ENCODE measurements around the gene STX8.

STX8 gene

DNA sequence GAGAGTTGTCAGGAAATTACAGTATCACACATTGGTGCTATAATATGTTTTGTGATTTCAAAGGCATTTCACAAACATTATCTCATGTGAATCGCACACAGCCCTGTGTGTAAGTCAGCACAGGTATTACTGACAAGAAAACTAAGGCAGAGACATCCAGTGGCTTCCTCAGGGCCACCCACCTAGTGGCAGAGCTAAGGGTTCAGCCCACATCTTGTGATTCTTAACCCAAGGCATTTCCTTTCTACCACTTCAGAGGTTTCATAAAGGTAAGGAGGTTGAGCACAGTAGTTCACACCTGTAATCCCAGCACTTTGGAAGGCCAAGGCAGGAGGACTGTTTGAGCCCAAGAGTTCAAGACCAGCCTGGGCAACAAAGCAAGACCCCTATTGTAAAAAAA is 58.2 kb downstream of the STX8 start:
- Histone ChIP-seq H3K27me3 (ENCODE audit: control insufficient read depth in 2 of 2, insufficient read depth in 2 of 2, low read length in 2 of 2) (no peaks in the 10 kb centered on the region), H3K9me3 (ENCODE audit: control insufficient read depth in 2 of 2, low read length in 2 of 2) (no peaks in the 10 kb centered on the region), H3K27ac (ENCODE audit: low read depth in 2 of 2, low read length in 2 of 2) (no peak overlapping the region), H3K9ac (ENCODE audit: low read depth in 1 of 2, low read length in 2 of 2) (no peak overlapping the region), H3K4me1 (ENCODE audit: control insufficient read depth in 2 of 2, insufficient read depth in 2 of 2, low read length in 2 of 2) (no peaks in the 10 kb centered on the region), H3K4me3 (ENCODE audit: low read length in 2 of 2) (no peak overlapping the region), H3K36me3 (ENCODE audit: control insufficient read depth in 2 of 2, insufficient read depth in 2 of 2, low read length in 2 of 2) (no peaks in the 10 kb centered on the region)

DNA sequence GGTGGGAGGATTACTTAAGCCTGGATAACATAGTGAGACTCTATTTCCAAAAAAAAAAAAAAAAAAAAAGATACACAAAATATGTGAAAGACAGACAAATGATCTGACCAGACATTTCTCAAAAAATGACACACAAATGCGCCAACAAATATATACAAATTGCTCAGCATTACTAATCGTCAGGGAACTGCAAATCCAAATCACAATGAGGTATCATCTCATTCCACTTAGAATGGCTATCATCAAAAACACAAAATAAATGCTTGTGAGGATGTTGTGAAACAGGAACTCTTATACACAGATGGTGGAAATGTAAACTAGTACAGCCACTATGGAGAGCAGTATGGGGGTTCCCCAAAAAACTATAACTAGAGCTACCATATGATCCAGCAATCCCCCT is 62.4 kb downstream of the STX8 start:
- Histone ChIP-seq H3K27ac (ENCODE audit: low read depth in 2 of 2, low read length in 2 of 2) (no peak overlapping the region), H3K27me3 (ENCODE audit: control insufficient read depth in 2 of 2, insufficient read depth in 2 of 2, low read length in 2 of 2) (no peaks in the 10 kb centered on the region), H3K36me3 (ENCODE audit: control insufficient read depth in 2 of 2, insufficient read depth in 2 of 2, low read length in 2 of 2) (no peaks in the 10 kb centered on the region), H3K4me1 (ENCODE audit: control insufficient read depth in 2 of 2, insufficient read depth in 2 of 2, low read length in 2 of 2) (no peaks in the 10 kb centered on the region), H3K4me3 (ENCODE audit: low read length in 2 of 2) (no peak overlapping the region), H3K9me3 (ENCODE audit: control insufficient read depth in 2 of 2, low read length in 2 of 2) (peaks cover 4 to 6% of the 10 kb centered on the region in 2 donors), H3K9ac (ENCODE audit: low read depth in 1 of 2, low read length in 2 of 2) (no peak overlapping the region)

GRCh38 chr17:9512323-9513168 is 63.1 kb downstream of the STX8 start:
- no peak overlapping the region for H3K27ac ChIP-seq (ENCODE audit: low read depth in 2 of 2, low read length in 2 of 2)
- no peak overlapping the region for H3K4me3 ChIP-seq (ENCODE audit: low read length in 2 of 2)

GRCh38 chr17:9509236-9509816 is 66.3 kb downstream of the STX8 start:
- Histone ChIP-seq H3K27me3 (ENCODE audit: control insufficient read depth in 2 of 2, insufficient read depth in 2 of 2, low read length in 2 of 2) (no peaks in the 10 kb centered on the region), H3K9ac (ENCODE audit: low read depth in 1 of 2, low read length in 2 of 2) (no peak overlapping the region), H3K4me1 (ENCODE audit: control insufficient read depth in 2 of 2, insufficient read depth in 2 of 2, low read length in 2 of 2) (no peaks in the 10 kb centered on the region), H3K4me3 (ENCODE audit: low read length in 2 of 2) (no peak overlapping the region), H3K9me3 (ENCODE audit: control insufficient read depth in 2 of 2, low read length in 2 of 2) (peaks cover 4 to 6% of the 10 kb centered on the region in 2 donors), H3K36me3 (ENCODE audit: control insufficient read depth in 2 of 2, insufficient read depth in 2 of 2, low read length in 2 of 2) (no peaks in the 10 kb centered on the region), H3K27ac (ENCODE audit: low read depth in 2 of 2, low read length in 2 of 2) (no peak overlapping the region)

More at GRCh38 chr17:9512323-9513168, 63.1 kb downstream of the STX8 start:
- Histone ChIP-seq H3K9ac (ENCODE audit: low read depth in 1 of 2, low read length in 2 of 2) (no peak overlapping the region), H3K27me3 (ENCODE audit: control insufficient read depth in 2 of 2, insufficient read depth in 2 of 2, low read length in 2 of 2) (no peaks in the 10 kb centered on the region), H3K9me3 (ENCODE audit: control insufficient read depth in 2 of 2, low read length in 2 of 2) (peaks cover 4 to 6% of the 10 kb centered on the region in 2 donors), H3K4me1 (ENCODE audit: control insufficient read depth in 2 of 2, insufficient read depth in 2 of 2, low read length in 2 of 2) (no peaks in the 10 kb centered on the region), H3K36me3 (ENCODE audit: control insufficient read depth in 2 of 2, insufficient read depth in 2 of 2, low read length in 2 of 2) (no peaks in the 10 kb centered on the region)

DNA sequence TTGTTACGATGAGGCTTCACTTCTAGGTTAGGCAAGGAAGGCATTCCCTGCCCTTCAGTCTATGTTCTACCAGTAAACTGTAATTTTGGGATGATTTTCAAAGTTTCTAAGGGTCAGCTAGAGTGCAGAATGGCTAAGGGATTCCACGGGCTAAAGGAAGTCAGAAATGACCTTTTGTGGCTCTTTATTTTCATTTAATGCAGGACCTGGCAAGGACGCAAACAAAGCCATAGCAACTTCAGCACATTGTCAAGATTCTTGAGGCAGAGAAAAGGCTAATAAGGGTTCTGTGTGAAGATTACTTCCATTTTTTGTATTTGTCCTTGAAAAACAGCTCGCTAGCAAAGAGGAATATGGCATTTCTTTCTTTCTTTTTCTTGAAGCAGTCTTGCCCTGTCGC is 76.6 kb downstream of the STX8 start:
- no peak overlapping the region for H3K4me3 ChIP-seq (ENCODE audit: low read length in 2 of 2)
- no peak overlapping the region for H3K27ac ChIP-seq (ENCODE audit: low read depth in 2 of 2, low read length in 2 of 2)
- H3K9me3 ChIP-seq (ENCODE audit: control insufficient read depth in 2 of 2, low read length in 2 of 2): no peaks in the 10 kb centered on the region
- no peaks in the 10 kb centered on the region for H3K4me1 ChIP-seq (ENCODE audit: control insufficient read depth in 2 of 2, insufficient read depth in 2 of 2, low read length in 2 of 2)
- H3K36me3 ChIP-seq (ENCODE audit: control insufficient read depth in 2 of 2, insufficient read depth in 2 of 2, low read length in 2 of 2): peaks cover 5 to 14% of the 10 kb centered on the region in 2 donors
- no peak overlapping the region for H3K9ac ChIP-seq (ENCODE audit: low read depth in 1 of 2, low read length in 2 of 2)
- no peaks in the 10 kb centered on the region for H3K27me3 ChIP-seq (ENCODE audit: control insufficient read depth in 2 of 2, insufficient read depth in 2 of 2, low read length in 2 of 2)

- peaks cover 5 to 14% of the 10 kb centered on the region in 2 donors for H3K36me3 ChIP-seq (ENCODE audit: control insufficient read depth in 2 of 2, insufficient read depth in 2 of 2, low read length in 2 of 2)
- no peaks in the 10 kb centered on the region for H3K27me3 ChIP-seq (ENCODE audit: control insufficient read depth in 2 of 2, insufficient read depth in 2 of 2, low read length in 2 of 2)
Measured at GRCh38 chr17:9498490-9498889, 77.1 kb downstream of the STX8 start.

DNA sequence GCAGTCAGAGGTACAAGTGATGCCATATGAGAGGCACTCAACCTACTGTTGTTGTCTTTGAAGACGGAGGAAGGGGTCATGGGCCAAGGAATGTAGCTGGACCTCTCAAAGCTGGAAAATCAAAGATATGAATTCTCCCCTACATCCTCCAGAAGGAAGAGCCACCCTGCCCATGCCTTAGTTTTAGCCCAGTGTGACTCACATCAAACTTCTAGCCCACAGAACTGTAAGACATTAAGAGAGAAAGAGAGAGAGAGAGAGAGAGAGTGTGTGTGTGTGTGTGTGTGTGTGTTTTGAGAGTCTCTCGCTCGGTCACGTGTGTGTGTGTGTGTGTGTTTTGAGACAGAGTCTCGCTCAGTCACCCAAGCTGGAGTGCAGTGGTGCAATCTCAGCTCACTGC is 87.1 kb downstream of the STX8 start:
- Histone ChIP-seq H3K9me3 (ENCODE audit: control insufficient read depth in 2 of 2, low read length in 2 of 2) (no peaks in the 10 kb centered on the region), H3K4me1 (ENCODE audit: control insufficient read depth in 2 of 2, insufficient read depth in 2 of 2, low read length in 2 of 2) (no peaks in the 10 kb centered on the region), H3K27me3 (ENCODE audit: control insufficient read depth in 2 of 2, insufficient read depth in 2 of 2, low read length in 2 of 2) (no peaks in the 10 kb centered on the region), H3K4me3 (ENCODE audit: low read length in 2 of 2) (no peak overlapping the region), H3K36me3 (ENCODE audit: control insufficient read depth in 2 of 2, insufficient read depth in 2 of 2, low read length in 2 of 2) (peaks cover 2 to 12% of the 10 kb centered on the region in 2 donors), H3K27ac (ENCODE audit: low read depth in 2 of 2, low read length in 2 of 2) (no peak overlapping the region), H3K9ac (ENCODE audit: low read depth in 1 of 2, low read length in 2 of 2) (no peak overlapping the region)

More at GRCh38 chr17:9498490-9498889, 77.1 kb downstream of the STX8 start:
- H3K27ac ChIP-seq (ENCODE audit: low read depth in 2 of 2, low read length in 2 of 2): no peak overlapping the region
- no peak overlapping the region for H3K4me3 ChIP-seq (ENCODE audit: low read length in 2 of 2)
- H3K4me1 ChIP-seq (ENCODE audit: control insufficient read depth in 2 of 2, insufficient read depth in 2 of 2, low read length in 2 of 2): no peaks in the 10 kb centered on the region
- no peaks in the 10 kb centered on the region for H3K9me3 ChIP-seq (ENCODE audit: control insufficient read depth in 2 of 2, low read length in 2 of 2)
- no peak overlapping the region for H3K9ac ChIP-seq (ENCODE audit: low read depth in 1 of 2, low read length in 2 of 2)

DNA sequence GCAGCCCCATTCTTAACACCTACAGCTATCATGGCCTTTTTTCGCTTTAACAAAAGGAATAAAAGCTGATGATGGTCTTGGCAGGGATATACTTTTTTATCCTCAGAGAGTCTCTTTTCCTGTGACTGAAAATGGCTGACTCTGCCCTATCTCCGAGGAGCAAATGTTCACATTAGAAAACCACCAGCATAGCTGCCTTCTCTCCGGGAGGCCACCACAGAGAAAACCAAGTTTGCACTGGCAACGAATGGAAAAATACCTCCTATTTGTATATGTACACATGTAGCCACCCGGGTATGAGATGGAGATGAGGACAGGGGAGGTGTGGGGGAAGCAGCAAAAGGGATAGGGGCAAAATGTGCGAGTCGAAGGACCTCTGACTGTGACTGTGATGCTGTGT is 88.2 kb downstream of the STX8 start:
- no peak overlapping the region for H3K27ac ChIP-seq (ENCODE audit: low read depth in 2 of 2, low read length in 2 of 2)

GRCh38 chr17:9484789-9485188 is 90.8 kb downstream of the STX8 start:
- Histone ChIP-seq H3K4me3 (ENCODE audit: low read length in 2 of 2) (no peak overlapping the region), H3K9ac (ENCODE audit: low read depth in 1 of 2, low read length in 2 of 2) (no peak overlapping the region), H3K36me3 (ENCODE audit: control insufficient read depth in 2 of 2, insufficient read depth in 2 of 2, low read length in 2 of 2) (peaks cover 2% of the 10 kb centered on the region in 2 donors), H3K9me3 (ENCODE audit: control insufficient read depth in 2 of 2, low read length in 2 of 2) (no peaks in the 10 kb centered on the region), H3K27me3 (ENCODE audit: control insufficient read depth in 2 of 2, insufficient read depth in 2 of 2, low read length in 2 of 2) (no peaks in the 10 kb centered on the region), H3K4me1 (ENCODE audit: control insufficient read depth in 2 of 2, insufficient read depth in 2 of 2, low read length in 2 of 2) (no peaks in the 10 kb centered on the region), H3K27ac (ENCODE audit: low read depth in 2 of 2, low read length in 2 of 2) (no peak overlapping the region)

More for the DNA sequence above, 88.2 kb downstream of the STX8 start:
- Histone ChIP-seq H3K9ac (ENCODE audit: low read depth in 1 of 2, low read length in 2 of 2) (no peak overlapping the region), H3K36me3 (ENCODE audit: control insufficient read depth in 2 of 2, insufficient read depth in 2 of 2, low read length in 2 of 2) (peaks cover 2 to 10% of the 10 kb centered on the region in 2 donors), H3K4me3 (ENCODE audit: low read length in 2 of 2) (no peak overlapping the region), H3K27me3 (ENCODE audit: control insufficient read depth in 2 of 2, insufficient read depth in 2 of 2, low read length in 2 of 2) (no peaks in the 10 kb centered on the region), H3K9me3 (ENCODE audit: control insufficient read depth in 2 of 2, low read length in 2 of 2) (no peaks in the 10 kb centered on the region), H3K4me1 (ENCODE audit: control insufficient read depth in 2 of 2, insufficient read depth in 2 of 2, low read length in 2 of 2) (no peaks in the 10 kb centered on the region)

DNA sequence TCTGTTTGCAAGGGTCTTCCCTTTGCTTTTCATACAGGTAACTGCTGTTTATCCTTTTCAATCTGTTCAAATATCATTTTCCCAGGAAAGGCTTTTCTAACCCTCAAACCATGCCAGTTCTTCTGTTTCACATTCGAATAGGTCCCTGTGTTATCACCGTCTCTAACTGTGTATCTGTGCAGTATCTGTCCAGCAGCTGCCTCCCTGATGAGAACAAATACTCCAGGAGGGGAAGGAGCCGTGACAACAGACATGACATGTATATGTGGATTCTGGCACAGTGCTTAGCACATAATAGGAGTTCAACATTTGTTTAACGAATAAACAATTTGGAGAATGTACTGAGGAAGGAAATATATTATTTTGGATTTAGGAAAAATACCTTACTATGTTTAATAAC is 95.7 kb downstream of the STX8 start:
- no peaks in the 10 kb centered on the region for H3K4me1 ChIP-seq (ENCODE audit: control insufficient read depth in 2 of 2, insufficient read depth in 2 of 2, low read length in 2 of 2)
- H3K27me3 ChIP-seq (ENCODE audit: control insufficient read depth in 2 of 2, insufficient read depth in 2 of 2, low read length in 2 of 2): no peaks in the 10 kb centered on the region
- H3K27ac ChIP-seq (ENCODE audit: low read depth in 2 of 2, low read length in 2 of 2): no peak overlapping the region
- H3K9me3 ChIP-seq (ENCODE audit: control insufficient read depth in 2 of 2, low read length in 2 of 2): no peaks in the 10 kb centered on the region
- no peak overlapping the region for H3K4me3 ChIP-seq (ENCODE audit: low read length in 2 of 2)
- H3K36me3 ChIP-seq (ENCODE audit: control insufficient read depth in 2 of 2, insufficient read depth in 2 of 2, low read length in 2 of 2): peaks cover 0 to 2% of the 10 kb centered on the region in 2 donors
- no peak overlapping the region for H3K9ac ChIP-seq (ENCODE audit: low read depth in 1 of 2, low read length in 2 of 2)

Measured in mucosa of rectum (tissue), 2 donors.